ENCODE measurements around the gene ARHGAP26. TPM values are rescaled to one million over a fixed set of nuclear protein-coding genes. Genes with fewer than 3 reads are reported as not detected.

The ARHGAP26 gene
- total and polyA plus RNA-seq, 10 donors, result 4.2 to 148 (median 55.5) TPM

GRCh38 chr5:142915813-142916424 lies 145.7 kb downstream of the ARHGAP26 start:
- Histone ChIP-seq H3K9me3 (no peaks in the 10 kb centered on the region), H3K4me3 (no peak overlapping the region), H3K4me1 (no peaks in the 10 kb centered on the region), H3K27ac (no peak overlapping the region), H3K36me3 (peaks cover 0 to 96% (median 25%) of the 10 kb centered on the region in 6 donors), H3K27me3 (replicated peaks in 1 of 7) (no peaks in the 10 kb centered on the region)
- no peak for DNase-seq
- no peak for TF ChIP-seq POLR2AphosphoS5 (IDR thresholded peaks at IDR 0.05)
- TF ChIP-seq POLR2A (IDR thresholded peaks at IDR 0.05), result no peak
- TF ChIP-seq CTCF (IDR thresholded peaks at IDR 0.05 in 8 of 11, conservative IDR thresholded peaks at IDR 0.05 in 3 of 11), result peak in 5 of 11 experiments; percentile 14 to 37 (median 24)
- 76 to 88% (median 85%) methylated on average over 8 of the region's 8 CpGs for WGBS, 5 donors
- intact Hi-C loops (cut with DNase I; ENCODE audit: low total_unique reads), result no loop called here

DNA sequence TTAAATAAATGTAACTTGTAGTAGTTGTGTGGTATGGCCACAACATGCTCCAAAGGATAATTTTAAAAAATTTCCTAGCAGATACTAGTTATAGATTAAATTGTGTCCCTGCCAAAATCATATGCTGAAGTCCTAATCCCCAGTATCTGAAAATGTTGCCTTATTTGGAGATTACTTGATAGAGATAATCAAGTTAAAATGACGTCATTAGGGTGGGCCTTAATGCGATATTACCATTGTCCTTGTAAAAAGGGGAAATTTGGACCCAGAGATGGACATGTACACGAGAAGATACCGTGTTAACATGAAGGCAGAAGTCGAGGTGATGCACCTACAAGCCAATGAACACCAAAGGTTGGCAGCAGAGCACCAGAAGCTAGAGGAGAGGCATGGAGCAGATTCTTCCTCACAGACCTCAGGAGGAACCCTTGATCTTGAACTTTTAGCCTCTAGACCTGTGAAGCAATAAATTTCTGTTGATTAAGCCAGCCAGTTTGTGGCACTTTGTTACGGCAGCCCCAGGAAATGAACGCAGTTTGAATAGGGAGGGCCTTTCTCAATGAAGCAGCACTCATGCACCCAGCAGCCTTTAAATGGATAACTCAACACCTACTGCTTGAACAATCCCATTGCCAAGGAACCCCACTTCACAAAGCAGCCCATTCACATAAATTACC lies 148.9 kb downstream of the ARHGAP26 start:
- Histone ChIP-seq H3K27ac (no peak overlapping the region), H3K4me1 (peaks cover 0 to 27% (median 14%) of the 10 kb centered on the region in 6 donors), H3K4me3 (no peak overlapping the region), H3K9me3 (no peaks in the 10 kb centered on the region), H3K36me3 (peaks cover 0 to 64% (median 6%) of the 10 kb centered on the region in 6 donors), H3K27me3 (replicated peaks in 1 of 7) (no peaks in the 10 kb centered on the region)
- DNase-seq, result no peak
- intact Hi-C loops (cut with DNase I; ENCODE audit: low total_unique reads), result no loop called here
- 70 to 86% (median 80%) methylated on average over 7 of the region's 7 CpGs for WGBS, 5 donors
- TF ChIP-seq POLR2A (IDR thresholded peaks at IDR 0.05) (no peak), POLR2AphosphoS5 (IDR thresholded peaks at IDR 0.05) (no peak), CTCF (IDR thresholded peaks at IDR 0.05 in 8 of 11, conservative IDR thresholded peaks at IDR 0.05 in 3 of 11) (no peak)

DNA sequence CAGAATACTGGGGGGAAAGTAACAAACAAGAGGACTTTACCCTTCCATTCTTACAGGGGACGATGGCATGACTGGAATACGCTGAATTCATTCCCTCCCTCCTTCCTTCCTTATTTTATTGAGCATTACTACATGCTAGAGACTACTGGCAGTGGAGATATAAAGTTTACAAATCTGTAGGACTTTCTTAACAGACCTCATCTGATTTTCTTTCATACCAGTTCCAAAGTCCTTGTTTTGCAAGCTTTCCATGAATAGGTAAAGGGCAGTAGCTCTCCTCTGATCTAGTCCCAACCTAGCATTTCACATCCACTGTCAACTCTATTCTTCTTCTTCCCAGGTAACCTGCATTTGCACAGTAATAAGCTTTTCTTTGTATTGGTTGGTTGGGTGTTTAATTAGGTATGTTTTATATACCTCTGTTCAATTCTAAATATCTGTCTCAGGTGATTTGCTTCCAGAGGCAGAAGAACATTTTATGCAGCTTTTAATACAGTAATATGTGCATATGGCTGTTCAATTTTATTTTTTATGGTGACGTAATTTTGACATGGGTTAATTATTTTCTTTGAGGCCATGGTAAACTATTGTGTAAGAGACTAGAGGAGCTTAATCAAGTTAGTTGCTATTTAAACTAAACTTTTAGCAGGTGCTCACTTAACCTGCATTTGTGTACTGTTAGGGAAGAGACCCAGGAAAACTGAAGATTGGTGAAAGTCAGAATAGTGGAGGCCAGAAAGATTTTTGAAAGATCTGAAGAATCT lies 150.9 kb downstream of the ARHGAP26 start:
- intact Hi-C loops (cut with DNase I; ENCODE audit: low total_unique reads), result loop anchor here (10.0 kb wide), 1 partner anchor 484 kb away; the partner anchor contains the start of gene NR3C1
- TF ChIP-seq POLR2AphosphoS5 (IDR thresholded peaks at IDR 0.05), result no peak
- TF ChIP-seq CTCF (IDR thresholded peaks at IDR 0.05 in 8 of 11, conservative IDR thresholded peaks at IDR 0.05 in 3 of 11), result no peak
- no peak for TF ChIP-seq POLR2A (IDR thresholded peaks at IDR 0.05)
- 58 to 84% (median 73%) methylated on average over 3 of the region's 3 CpGs for WGBS, 5 donors
- H3K4me1 ChIP-seq, result peaks cover 0 to 46% (median 27%) of the 10 kb centered on the region in 6 donors
- no peak overlapping the region for H3K4me3 ChIP-seq
- no peak for DNase-seq
- peak overlapping the region in 1 of 8 donors; percentile 49 for H3K27ac ChIP-seq
- H3K36me3 ChIP-seq, result peaks cover 0 to 44% (median 0%) of the 10 kb centered on the region in 6 donors
- no peaks in the 10 kb centered on the region for H3K27me3 ChIP-seq (replicated peaks in 1 of 7)
- no peaks in the 10 kb centered on the region for H3K9me3 ChIP-seq
